ENCODE data around the gene C20orf96.

Gene C20orf96

GRCh38 chr20:325045-325888, 34.7 kb upstream of the C20orf96 start, which contains the start of gene SOX12:
TSS of gene SOX12 (plus strand) at chr20:325552. CDS start at chr20:325925, 373 bp downstream.
- ChIA-PET CTCF (interaction anchor here (0.7 to 3.8 kb wide), 5 partner anchors 13 to 117 kb away, joined by 4 to 18 read pairs (median 6); no protein-coding TSS in a partner anchor), POLR2A (interaction anchor here (1.4 to 4.5 kb wide), 6 partner anchors 13 to 56 kb away, joined by 3 to 25 read pairs (median 5); partner anchors contain the start of genes NRSN2, TRIB3 and ZCCHC3)
- peak within 1 kb of the TSS; percentile 78 for H3K4me3 ChIP-seq (ENCODE audit: low read depth, low read length)
- DNase-seq (ENCODE audit: low read depth, low spot score) = no peak
- TF ChIP-seq CTCF (IDR thresholded peaks at IDR 0.05; ENCODE audit: insufficient read depth, low read length, missing control alignments) = no peak

- CTCF ChIA-PET = interaction anchor here (0.7 to 3.8 kb wide), 6 partner anchors 13 to 116 kb away, joined by 4 to 18 read pairs (median 6); partner anchors contain the start of gene ZCCHC3
- H3K4me3 ChIP-seq (ENCODE audit: low read depth, low read length) = peak overlapping the region; percentile 73
- DNase-seq (ENCODE audit: low read depth, low spot score) = no peak
- POLR2A ChIA-PET = interaction anchor here (1.4 to 4.5 kb wide), 6 partner anchors 12 to 57 kb away, joined by 3 to 25 read pairs (median 5); partner anchors contain the start of genes NRSN2, TRIB3 and ZCCHC3
- peak; percentile 46 for TF ChIP-seq CTCF (IDR thresholded peaks at IDR 0.05; ENCODE audit: insufficient read depth, low read length, missing control alignments)
Measured at GRCh38 chr20:324177-325044, 33.9 kb upstream of the C20orf96 start.

GRCh38 chr20:316316-317068, 25.9 kb upstream of the C20orf96 start:
- ChIA-PET POLR2A (no interaction called here), CTCF (interaction anchor here (0.6 kb wide), 1 partner anchor 97 kb away, joined by 3 read pairs; no protein-coding TSS in a partner anchor)
- H3K4me3 ChIP-seq (ENCODE audit: low read depth, low read length) = no peak overlapping the region
- no peak for DNase-seq (ENCODE audit: low read depth, low spot score)
- TF ChIP-seq CTCF (IDR thresholded peaks at IDR 0.05; ENCODE audit: insufficient read depth, low read length, missing control alignments) = no peak

GRCh38 chr20:313948-314347, 23.4 kb upstream of the C20orf96 start:
- ChIA-PET POLR2A (no interaction called here), CTCF (no interaction called here)
- H3K4me3 ChIP-seq (ENCODE audit: low read depth, low read length) = no peak overlapping the region

GRCh38 chr20:313402-313801, 22.9 kb upstream of the C20orf96 start:
- POLR2A ChIA-PET = no interaction called here
- no peak for TF ChIP-seq CTCF (IDR thresholded peaks at IDR 0.05; ENCODE audit: insufficient read depth, low read length, missing control alignments)
- CTCF ChIA-PET = interaction anchor here (1.8 kb wide), 1 partner anchor 9 kb away, joined by 6 read pairs; no protein-coding TSS in a partner anchor

More at GRCh38 chr20:313948-314347, 23.4 kb upstream of the C20orf96 start:
- DNase-seq (ENCODE audit: low read depth, low spot score) = no peak
- no peak for TF ChIP-seq CTCF (IDR thresholded peaks at IDR 0.05; ENCODE audit: insufficient read depth, low read length, missing control alignments)

More at GRCh38 chr20:313402-313801, 22.9 kb upstream of the C20orf96 start:
- DNase-seq (ENCODE audit: low read depth, low spot score) = no peak
- H3K4me3 ChIP-seq (ENCODE audit: low read depth, low read length) = no peak overlapping the region
